Stomach (tissue), 9 donors: ENCODE measurements around the gene ALG14. TPM values are rescaled to one million over a fixed set of nuclear protein-coding genes. Genes with fewer than 3 reads are reported as not detected.

ENCODE experiments used
- DNase-seq, 2 donors: peaks; one replicate each; pipeline versions ENCODE4 v3.0.0 to v3.0.0-alpha.2; 2013 to 2019
- H3K27ac ChIP-seq, 5 donors: fragments of 200-600 bp in 4 of 5; sonication (generic) in 4 of 5; one replicate each; pipeline ENCODE4 v1.5.1; 2013 to 2019; ENCODE audit warnings: mild to moderate bottlenecking in 1 of 5, moderate library complexity in 1 of 5
- H3K27me3 ChIP-seq, 3 donors: fragments of 200-600 bp; sonication (generic); one replicate each; pipeline ENCODE4 v1.5.1; 2017 to 2019; ENCODE audit warnings: mixed run types in 1 of 3
- H3K36me3 ChIP-seq, 4 donors: fragments of 200-600 bp; sonication (generic); 1 replicate in 3 of 4; 2 replicates in 1 of 4; pipeline ENCODE4 v1.5.1; 2016 to 2019
- H3K4me1 ChIP-seq, 4 donors: fragments of 200-600 bp; sonication (generic); one replicate each; pipeline ENCODE4 v1.5.1; 2016 to 2019
- H3K4me3 ChIP-seq, 4 donors: fragments of 200-600 bp; sonication (generic) in 3 of 4; one replicate each; pipeline ENCODE4 v1.5.1; 2016 to 2019; ENCODE audit warnings: mild to moderate bottlenecking in 1 of 4
- H3K9me3 ChIP-seq, 4 donors: fragments of 200-600 bp; sonication (generic); one replicate each; pipeline ENCODE4 v1.5.1; 2016 to 2019
- EP300 ChIP-seq: sonication (generic); formaldehyde crosslinking; IDR thresholded peaks from one replicate; pipeline ENCODE4 v1.6.1; 2017; ENCODE audit warnings: antibody characterized with exemption
- POLR2A ChIP-seq, 4 donors: fragments of 450-650 bp; IDR thresholded peaks; one replicate each; pipeline ENCODE4 v1.6.1; 2016; ENCODE audit warnings: antibody characterized with exemption in 4 of 4, control low read depth in 2 of 4, mild to moderate bottlenecking in 1 of 4, moderate library complexity in 1 of 4
- POLR2AphosphoS5 ChIP-seq, 3 donors: sonication (generic); formaldehyde crosslinking; IDR thresholded peaks; one replicate each; pipeline ENCODE4 v1.6.1; 2016; ENCODE audit warnings: antibody characterized with exemption in 3 of 3
- WGBS, 5 donors: extraction: QIAGEN DNeasy Blood & Tissue Kit in 3 of 5; methylation state at CpG; one replicate each; pipeline versions ENCODE4 v1.1.5 to v1.1.7; 2013 to 2018; 5-methylcytosine and 5-hydroxymethylcytosine counted together
- intact Hi-C: fragments of 100-400 bp; cut with DNase I; formaldehyde crosslinking; loops from one replicate; pipeline ENCODE4 v1.15.1; 2023; ENCODE audit warnings: low total_unique reads
- polyA plus RNA-seq, 3 donors: library from polyadenylated mRNA; stranded (reverse); fragments of 200-250 nt; gene quantifications; one replicate each; pipeline ENCODE4 v1.2.3, GENCODE V29; 2013
- total RNA-seq, 5 donors: library from RNA; depleted of rRNA; stranded (reverse); fragments of >200 nt; gene quantifications; one replicate each; pipeline versions ENCODE4 v1.1.0 to v1.2.3, GENCODE V29; 2014 to 2016
- TF ChIP-seq, protein P1 (sequence below), 7 experiments: fragments of 450-650 bp in 4 of 7; fragments of 200-600 bp in 3 of 7; sonication (generic) in 3 of 7; IDR thresholded peaks; one replicate each; pipeline ENCODE4 v1.5.1; 2016 to 2019; ENCODE audit warnings: antibody characterized with exemption in 7 of 7, control low read depth in 2 of 7, mild to moderate bottlenecking in 1 of 7
- donor health status: healthy with polysubstance abuse.
- donor health status: Bipolar disorder and iron deficiency.
- donor health status: healthy.

Gene ALG14
- total and polyA plus RNA-seq, 8 donors: under 0.01 to 3.5 (median 1.1) TPM; not detected in 1

GRCh38 chr1:95071539-95071938, 1.2 kb downstream of the ALG14 start:
- intact Hi-C loops: no loop called here

DNA sequence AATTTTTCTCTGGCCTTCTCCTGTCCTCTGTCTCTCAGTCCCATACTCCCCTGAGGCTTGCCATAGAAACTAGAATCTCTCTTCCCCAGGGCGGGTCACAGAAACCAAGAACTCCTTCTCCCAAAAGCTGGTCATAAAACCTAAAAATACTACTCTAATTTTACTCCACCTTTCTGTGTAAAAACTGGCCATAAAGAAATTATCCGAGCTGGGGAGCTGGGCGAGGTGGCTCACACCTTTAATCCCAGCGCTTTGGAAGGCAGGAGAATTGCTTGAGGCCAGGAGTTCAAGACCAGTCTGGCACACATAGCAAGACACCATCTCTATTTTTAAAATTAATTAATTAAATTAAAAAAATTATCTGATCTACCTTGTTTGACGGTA, 3.0 kb downstream of the ALG14 start:
- Histone ChIP-seq H3K4me3 (no peak overlapping the region), H3K27me3 (no peaks in the 10 kb centered on the region), H3K4me1 (peaks cover 5 to 21% (median 14%) of the 10 kb centered on the region in 4 donors), H3K36me3 (peaks cover 0 to 7% (median 4%) of the 10 kb centered on the region in 4 donors), H3K27ac (no peak overlapping the region), H3K9me3 (no peaks in the 10 kb centered on the region)
- intact Hi-C loops: no loop called here
- TF ChIP-seq, protein P1, sequence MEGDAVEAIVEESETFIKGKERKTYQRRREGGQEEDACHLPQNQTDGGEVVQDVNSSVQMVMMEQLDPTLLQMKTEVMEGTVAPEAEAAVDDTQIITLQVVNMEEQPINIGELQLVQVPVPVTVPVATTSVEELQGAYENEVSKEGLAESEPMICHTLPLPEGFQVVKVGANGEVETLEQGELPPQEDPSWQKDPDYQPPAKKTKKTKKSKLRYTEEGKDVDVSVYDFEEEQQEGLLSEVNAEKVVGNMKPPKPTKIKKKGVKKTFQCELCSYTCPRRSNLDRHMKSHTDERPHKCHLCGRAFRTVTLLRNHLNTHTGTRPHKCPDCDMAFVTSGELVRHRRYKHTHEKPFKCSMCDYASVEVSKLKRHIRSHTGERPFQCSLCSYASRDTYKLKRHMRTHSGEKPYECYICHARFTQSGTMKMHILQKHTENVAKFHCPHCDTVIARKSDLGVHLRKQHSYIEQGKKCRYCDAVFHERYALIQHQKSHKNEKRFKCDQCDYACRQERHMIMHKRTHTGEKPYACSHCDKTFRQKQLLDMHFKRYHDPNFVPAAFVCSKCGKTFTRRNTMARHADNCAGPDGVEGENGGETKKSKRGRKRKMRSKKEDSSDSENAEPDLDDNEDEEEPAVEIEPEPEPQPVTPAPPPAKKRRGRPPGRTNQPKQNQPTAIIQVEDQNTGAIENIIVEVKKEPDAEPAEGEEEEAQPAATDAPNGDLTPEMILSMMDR (IDR thresholded peaks at IDR 0.05): no peak
- TF ChIP-seq EP300 (no peak), POLR2A (IDR thresholded peaks at IDR 0.05) (no peak), POLR2AphosphoS5 (IDR thresholded peaks at IDR 0.05) (no peak)
- 90 to 95% (median 92%) methylated on average over 5 of the region's 5 CpGs for WGBS, 5 donors
- no peak for DNase-seq

More at GRCh38 chr1:95071539-95071938, 1.2 kb downstream of the ALG14 start:
- Histone ChIP-seq H3K27ac (peak overlapping the region in 1 of 5 donors; percentile 84), H3K27me3 (no peaks in the 10 kb centered on the region), H3K9me3 (no peaks in the 10 kb centered on the region), H3K4me1 (peaks cover 5 to 21% (median 14%) of the 10 kb centered on the region in 4 donors), H3K4me3 (peak overlapping the region; percentile 60 to 71 (median 66)), H3K36me3 (no peaks in the 10 kb centered on the region)
- DNase-seq: no peak
- TF ChIP-seq POLR2AphosphoS5 (IDR thresholded peaks at IDR 0.05) (no peak), POLR2A (IDR thresholded peaks at IDR 0.05) (no peak), EP300 (no peak)
- TF ChIP-seq, protein P1 (IDR thresholded peaks at IDR 0.05): no peak
- 61 to 80% (median 70%) methylated on average over 2 of the region's 2 CpGs for WGBS, 5 donors

- no peaks in the 10 kb centered on the region for H3K9me3 ChIP-seq
- H3K27ac ChIP-seq: no peak overlapping the region
- peaks cover 5 to 21% (median 14%) of the 10 kb centered on the region in 4 donors for H3K4me1 ChIP-seq
- intact Hi-C loops: no loop called here
- H3K27me3 ChIP-seq: no peaks in the 10 kb centered on the region
- H3K4me3 ChIP-seq: no peak overlapping the region
- DNase-seq: peak in 1 of 2 donors; percentile 43
- H3K36me3 ChIP-seq: peaks cover 0 to 13% (median 10%) of the 10 kb centered on the region in 4 donors
- TF ChIP-seq POLR2AphosphoS5 (IDR thresholded peaks at IDR 0.05): no peak
- TF ChIP-seq EP300: no peak
- no peak for TF ChIP-seq POLR2A (IDR thresholded peaks at IDR 0.05)
- TF ChIP-seq, protein P1 (IDR thresholded peaks at IDR 0.05): no peak
- WGBS, 5 donors: 44 to 86% (median 61%) methylated on average over 6 of the region's 6 CpGs
Measured at GRCh38 chr1:95068956-95069709, 3.6 kb downstream of the ALG14 start.

DNA sequence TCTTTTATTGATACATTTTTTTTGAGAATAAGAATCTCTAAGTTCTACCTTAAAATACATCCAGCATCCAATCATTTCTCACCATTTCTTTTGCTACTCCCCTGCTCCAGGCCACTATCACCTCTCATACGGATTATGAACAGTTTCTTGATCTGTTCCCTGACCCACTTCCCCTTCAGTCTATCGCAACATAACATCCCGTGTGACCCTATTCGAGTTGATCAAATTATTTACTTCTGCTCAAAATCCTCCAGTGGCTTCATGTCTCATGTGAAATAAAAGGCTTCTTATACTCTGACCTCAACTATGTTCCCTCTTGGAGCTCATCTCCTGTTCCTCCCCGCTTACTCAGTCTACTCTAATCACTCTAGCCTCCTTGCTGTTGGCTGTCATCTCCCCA, 5.2 kb downstream of the ALG14 start:
- Histone ChIP-seq H3K9me3 (no peaks in the 10 kb centered on the region), H3K27ac (no peak overlapping the region), H3K4me3 (no peak overlapping the region), H3K27me3 (no peaks in the 10 kb centered on the region), H3K4me1 (peaks cover 4 to 16% (median 9%) of the 10 kb centered on the region in 4 donors), H3K36me3 (peaks cover 0 to 28% (median 21%) of the 10 kb centered on the region in 4 donors)
- no peak for TF ChIP-seq POLR2AphosphoS5 (IDR thresholded peaks at IDR 0.05)
- TF ChIP-seq, protein P1 (IDR thresholded peaks at IDR 0.05): no peak
- TF ChIP-seq POLR2A (IDR thresholded peaks at IDR 0.05): no peak
- TF ChIP-seq EP300: no peak
- intact Hi-C loops: no loop called here
- DNase-seq: no peak
- 79 to 93% (median 88%) methylated on average over 5 of the region's 5 CpGs for WGBS, 5 donors
